SW480 (cell line): ENCODE data around the gene OPN1LW.
"Not testable (repeated sequence)": the region's sequence is repeated elsewhere in the genome, so short reads cannot be mapped to it uniquely, and the experiment has no call there.

Experiments used
- DNase-seq: peaks from one replicate; pipeline ENCODE4 v3.0.0-alpha.2; 2016; ENCODE audit warnings: low spot score

Gene OPN1LW

DNA sequence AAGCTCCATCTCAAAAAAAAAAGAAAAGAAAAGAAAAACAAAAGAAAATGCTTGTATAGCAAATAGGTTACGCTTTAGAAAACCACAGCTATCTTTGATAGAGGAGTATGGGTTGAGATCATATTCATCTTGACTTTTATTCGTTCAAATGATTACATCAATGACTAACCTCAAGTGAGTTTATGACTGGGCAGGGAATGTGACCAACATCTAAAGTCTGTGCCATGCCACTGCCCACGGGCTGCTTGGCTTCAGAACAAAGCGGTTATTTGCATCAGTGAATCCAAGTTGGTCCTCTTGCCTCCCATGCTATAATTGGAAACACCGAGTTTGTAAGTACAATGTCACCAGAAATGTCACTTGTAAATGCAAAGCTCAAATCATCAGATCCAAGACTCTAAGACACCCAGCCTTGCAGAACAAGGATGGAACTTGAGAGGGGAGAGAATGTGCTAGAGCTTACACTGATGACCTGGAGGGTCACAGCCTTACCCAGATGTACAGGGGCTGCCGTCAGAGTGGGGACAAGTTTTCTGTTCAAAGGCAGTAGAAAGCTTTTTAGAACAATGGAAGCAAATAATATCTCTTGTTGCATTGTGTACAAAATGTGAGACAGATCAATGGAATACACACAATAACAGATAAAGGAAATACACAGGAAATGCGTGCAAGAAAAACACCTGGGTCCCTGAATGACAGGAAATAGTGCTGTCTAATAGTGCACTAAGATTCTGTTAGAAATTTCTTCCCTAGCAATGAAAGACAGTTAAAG, 8.4 kb upstream of the OPN1LW start:
- DNase-seq = peak; percentile 49

DNA sequence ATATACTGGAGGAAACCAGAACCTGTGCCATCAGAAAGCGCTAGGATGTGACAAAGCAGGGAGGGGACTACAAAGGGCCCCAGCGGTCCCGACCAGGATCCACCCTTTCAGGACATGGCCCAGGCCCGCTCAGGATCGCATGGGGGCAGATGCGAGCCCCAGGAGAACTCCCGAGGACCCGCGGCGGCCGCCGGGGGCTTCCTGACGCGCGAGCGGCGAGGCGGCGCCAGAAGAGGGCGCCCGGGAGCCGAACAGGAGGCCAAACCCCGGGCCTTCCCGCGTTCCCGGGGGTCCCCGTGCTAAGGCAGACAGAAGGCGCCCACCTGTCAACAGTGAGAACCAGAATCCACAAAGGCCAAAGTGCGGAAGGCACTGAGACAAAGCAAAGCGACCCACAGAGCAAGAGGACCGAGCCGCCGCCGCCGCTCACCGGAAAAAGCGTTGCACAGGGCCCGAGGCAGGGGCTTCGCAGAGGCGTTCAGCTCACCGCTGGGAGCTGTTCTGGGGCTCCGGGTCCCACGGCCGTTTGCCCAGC, 7.3 kb upstream of the OPN1LW start:
- DNase-seq = peak; percentile 58

DNA sequence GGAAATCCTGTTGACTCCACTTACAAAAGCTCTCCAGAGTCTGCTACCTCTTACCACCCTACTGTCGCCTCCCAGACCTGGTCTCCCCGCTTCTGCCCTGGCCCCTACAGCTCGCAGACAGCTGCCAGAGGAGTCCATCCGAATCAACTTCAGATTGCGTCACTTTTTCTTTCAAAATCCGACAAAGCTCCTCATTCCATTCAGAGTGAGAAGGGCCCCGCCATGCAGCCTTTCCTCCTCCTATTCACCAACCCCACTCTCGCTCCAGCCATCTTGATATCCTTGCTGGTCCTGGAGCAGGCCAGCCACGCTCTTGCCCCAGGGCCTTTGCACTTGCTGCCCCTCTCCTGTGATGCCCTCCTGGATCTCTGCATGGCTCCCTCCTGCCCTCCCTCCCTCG, 5.2 kb upstream of the OPN1LW start:
- no peak for DNase-seq

DNA sequence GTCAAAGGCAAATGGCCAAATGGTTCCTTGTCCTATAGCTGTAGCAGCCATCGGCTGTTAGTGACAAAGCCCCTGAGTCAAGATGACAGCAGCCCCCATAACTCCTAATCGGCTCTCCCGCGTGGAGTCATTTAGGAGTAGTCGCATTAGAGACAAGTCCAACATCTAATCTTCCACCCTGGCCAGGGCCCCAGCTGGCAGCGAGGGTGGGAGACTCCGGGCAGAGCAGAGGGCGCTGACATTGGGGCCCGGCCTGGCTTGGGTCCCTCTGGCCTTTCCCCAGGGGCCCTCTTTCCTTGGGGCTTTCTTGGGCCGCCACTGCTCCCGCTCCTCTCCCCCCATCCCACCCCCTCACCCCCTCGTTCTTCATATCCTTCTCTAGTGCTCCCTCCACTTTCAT, 3.8 kb upstream of the OPN1LW start:
- DNase-seq = no peak

DNA sequence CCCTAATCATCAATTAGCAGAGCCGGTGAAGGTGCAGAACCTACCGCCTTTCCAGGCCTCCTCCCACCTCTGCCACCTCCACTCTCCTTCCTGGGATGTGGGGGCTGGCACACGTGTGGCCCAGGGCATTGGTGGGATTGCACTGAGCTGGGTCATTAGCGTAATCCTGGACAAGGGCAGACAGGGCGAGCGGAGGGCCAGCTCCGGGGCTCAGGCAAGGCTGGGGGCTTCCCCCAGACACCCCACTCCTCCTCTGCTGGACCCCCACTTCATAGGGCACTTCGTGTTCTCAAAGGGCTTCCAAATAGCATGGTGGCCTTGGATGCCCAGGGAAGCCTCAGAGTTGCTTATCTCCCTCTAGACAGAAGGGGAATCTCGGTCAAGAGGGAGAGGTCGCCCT, 3.3 kb upstream of the OPN1LW start:
- no peak for DNase-seq

DNA sequence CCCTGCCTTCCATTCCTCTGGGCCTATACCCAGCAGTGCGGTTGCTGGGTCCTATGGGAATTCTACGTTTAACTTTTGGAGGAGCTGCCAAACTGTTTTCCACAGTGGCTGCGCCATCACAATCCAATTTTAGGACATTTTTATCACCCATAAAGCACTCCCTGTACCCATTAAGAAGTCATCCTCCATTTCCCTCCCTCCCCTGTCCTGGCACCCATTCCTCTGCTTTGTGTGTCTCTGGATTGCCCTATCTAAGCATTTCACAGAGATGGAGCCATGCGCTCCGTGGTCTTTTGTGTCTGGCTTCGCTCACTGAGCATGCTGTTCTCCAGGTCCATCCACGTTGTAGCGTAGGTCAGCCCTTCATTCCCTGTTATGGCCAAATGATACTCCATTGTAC, 1.7 kb upstream of the OPN1LW start:
- DNase-seq = no peak

DNA sequence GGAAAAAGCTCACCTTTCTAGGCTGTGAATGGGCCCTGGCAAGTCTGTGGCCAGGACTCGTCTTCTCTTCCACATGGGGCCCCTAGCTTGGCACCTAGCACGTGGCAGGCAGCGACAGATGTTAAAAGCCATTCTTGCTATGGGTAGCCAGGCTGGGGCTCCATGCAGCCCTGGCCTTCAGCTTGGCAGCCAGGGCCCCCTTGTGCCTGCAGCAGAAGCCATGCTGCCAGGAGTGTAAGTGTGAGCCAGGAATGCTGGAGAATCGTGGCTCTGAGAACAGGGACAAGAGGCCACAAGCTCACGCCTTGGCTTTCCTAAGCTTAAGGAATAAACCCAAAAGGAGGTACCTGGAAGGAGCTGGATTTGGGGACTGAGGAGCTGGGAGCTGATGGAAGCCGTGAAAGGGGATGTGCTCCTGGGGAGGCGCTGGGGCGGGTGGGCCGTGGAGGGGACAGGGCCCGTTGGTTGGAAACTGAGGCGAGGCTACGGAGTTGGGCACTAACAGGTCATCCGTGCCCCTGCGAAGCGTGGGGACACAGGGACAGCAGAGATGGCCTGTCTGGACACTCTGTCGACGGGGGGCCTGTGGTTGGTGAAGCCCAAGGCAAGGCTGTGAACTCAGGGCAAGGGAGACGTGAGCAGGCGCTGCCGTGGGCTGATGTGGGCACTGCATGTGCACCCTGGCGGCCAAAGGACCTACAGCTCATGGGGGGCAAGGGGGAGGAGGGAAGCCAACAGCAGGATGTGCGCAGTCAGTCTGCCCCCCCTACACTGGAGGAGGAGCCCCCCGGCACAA, 895 bp upstream of the OPN1LW start:
- DNase-seq = no peak

DNA sequence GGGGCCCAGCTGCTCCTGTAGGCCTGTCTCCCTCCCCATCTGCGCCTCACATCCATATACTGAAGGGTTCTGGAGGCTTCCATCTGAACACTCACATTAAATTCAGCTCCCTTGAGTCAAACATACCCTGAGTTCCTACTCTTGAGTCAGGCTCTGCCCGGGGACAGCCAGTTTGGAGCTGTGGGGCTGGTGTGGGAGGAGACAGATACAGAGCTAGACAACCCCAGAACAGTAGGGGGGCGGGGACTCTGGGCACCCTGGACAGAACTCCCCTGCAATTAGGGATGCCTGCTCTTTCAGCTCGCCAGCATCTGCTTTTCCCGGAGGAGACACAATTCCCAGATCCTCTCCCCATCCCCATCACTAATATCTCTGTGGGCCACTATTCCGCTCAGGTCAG, 7.0 kb downstream of the OPN1LW start:
- DNase-seq = not testable (repeated sequence)

DNA sequence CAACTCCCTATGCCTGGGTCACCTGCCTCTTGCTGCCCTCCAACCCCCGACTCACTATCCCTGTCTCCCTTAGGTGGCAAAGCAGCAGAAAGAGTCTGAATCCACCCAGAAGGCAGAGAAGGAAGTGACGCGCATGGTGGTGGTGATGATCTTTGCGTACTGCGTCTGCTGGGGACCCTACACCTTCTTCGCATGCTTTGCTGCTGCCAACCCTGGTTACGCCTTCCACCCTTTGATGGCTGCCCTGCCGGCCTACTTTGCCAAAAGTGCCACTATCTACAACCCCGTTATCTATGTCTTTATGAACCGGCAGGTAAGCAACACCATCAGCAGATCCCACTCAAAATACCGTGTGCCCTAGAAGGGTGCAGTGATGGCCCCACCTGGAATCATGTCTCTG, 12.2 kb downstream of the OPN1LW start:
- DNase-seq = not testable (repeated sequence)

DNA sequence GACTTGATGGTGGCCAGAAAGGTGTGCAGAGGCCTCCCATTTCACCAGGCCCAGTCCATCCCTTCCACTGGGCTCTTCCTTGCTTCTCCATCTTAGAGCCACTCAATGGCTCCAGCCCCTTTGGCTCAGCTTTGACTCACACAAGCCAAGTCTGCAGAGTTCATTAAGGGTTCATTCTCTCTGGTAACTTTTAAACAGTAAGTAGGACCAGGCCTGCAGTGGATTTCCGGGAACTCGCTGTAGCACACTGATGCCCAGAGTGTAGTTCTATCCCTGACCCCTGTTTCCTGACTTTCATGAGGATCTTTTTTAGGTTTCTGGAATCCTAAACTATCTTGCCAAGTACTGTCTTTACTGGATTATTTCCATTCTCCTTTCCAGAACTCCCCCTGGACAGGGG, 13.2 kb downstream of the OPN1LW start:
- not testable (repeated sequence) for DNase-seq

DNA sequence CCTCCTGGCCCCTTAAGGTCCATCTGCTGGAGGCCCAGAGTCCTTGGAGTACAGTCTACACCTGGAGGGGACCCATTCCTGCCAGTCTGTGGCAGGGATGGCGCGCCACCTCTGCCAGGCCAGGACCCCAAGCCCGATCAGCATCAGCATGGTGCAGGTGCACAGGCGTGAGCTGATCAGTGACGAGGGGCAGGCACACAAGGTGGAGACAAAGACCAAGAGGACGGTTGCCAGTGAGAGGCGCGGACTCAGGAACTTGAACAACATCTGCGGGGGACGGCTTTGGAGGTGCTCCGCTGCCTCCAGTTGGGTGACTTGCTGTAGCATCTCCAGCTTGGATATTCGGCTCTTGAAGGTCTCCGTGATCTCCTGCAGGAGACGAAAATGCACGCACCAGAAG, 15.3 kb downstream of the OPN1LW start:
- DNase-seq = not testable (repeated sequence)

DNA sequence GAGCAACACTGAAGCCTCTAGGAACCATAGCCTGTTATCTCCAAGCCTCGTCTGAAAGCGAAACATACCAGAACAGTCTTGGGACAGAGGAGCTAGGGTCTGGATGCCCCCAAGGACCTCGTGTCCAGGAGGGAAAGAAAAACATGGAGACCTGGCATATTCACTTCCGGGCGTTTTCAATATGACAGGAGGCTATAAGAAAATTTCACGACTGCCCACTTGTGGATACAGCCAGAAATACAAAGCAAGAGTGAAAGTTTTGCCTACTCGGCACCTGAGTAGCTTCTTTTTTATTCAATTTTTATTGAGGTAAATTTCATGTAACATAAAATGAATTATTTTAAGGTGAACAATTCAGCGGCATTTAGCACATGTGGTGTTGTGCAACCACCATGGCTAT, 20.9 kb downstream of the OPN1LW start:
- not testable (repeated sequence) for DNase-seq

DNA sequence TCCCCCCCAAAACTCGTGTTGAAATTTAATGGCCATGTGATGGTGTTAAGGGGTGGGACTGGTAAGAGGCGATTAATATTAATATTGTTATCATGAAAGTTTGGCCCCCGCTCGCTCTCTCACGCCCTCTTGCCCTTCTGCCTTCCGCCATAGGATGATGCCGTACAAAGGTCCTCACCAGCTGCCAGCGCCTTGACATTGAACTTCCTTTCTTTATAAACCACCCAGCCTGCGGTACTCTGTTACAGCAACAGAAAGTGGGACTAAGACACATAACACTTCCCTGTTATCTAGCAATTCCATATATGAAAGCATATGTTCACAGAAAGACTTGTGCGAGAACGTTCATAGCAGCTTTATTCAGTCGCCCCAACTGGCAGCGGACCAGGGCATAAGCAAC, 24.3 kb downstream of the OPN1LW start:
- not testable (repeated sequence) for DNase-seq

DNA sequence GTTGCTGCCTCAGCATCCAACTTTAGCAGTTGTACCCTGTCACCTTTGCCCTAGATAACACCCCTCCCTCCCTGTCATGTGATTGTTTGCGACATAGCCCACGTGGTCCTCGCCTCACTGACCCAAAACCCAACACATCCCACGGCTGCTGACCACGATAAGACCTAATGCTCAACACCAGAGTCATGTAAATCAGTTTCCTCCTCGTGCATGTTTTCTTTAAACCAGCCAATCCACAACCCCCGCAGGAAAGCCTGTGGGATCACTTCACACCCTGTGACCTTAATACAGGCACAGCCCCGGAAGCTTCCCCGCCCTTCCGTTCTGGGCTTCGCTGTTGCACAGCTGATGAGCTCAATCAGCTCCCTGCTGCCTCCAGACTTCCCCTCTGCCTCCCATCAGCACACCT, 28.5 kb downstream of the OPN1LW start:
- not testable (repeated sequence) for DNase-seq

DNA sequence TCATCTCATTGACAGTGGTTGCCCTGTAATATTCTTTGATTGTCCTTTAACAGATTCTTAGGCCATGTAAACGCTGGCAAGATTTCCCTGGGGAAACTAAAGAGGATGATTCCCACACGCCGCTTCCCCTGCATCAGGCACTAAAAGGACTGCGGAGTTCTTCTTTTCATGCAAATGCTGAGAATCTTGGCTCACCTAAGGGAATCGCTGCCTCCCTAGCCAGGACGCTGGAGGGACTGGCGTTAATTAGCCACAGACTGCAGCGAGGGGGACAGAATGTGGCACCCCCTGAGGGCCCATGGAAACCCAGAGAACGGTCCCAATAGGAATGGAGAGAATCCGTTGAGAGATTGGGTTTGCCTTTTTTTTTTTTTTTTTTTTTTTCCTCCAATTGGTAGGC, 30.3 kb downstream of the OPN1LW start:
- DNase-seq = not testable (repeated sequence)

DNA sequence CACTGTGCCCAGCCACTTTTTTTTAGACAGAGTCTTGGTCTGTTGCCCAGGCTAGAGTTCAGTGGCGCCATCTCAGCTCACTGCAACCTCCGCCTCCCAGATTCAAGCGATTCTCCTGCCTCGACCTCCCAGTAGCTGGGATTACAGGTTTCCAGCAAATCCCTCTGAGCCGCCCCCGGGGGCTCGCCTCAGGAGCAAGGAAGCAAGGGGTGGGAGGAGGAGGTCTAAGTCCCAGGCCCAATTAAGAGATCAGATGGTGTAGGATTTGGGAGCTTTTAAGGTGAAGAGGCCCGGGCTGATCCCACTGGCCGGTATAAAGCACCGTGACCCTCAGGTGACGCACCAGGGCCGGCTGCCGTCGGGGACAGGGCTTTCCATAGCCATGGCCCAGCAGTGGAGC, 38.3 kb downstream of the OPN1LW start, which contains the start of gene OPN1MW:
TSS of gene OPN1MW (plus strand) at position 301 of the 400 bp plus-strand sequence. CDS start at position 383, 82 bp downstream.
- not testable (repeated sequence) for DNase-seq

DNA sequence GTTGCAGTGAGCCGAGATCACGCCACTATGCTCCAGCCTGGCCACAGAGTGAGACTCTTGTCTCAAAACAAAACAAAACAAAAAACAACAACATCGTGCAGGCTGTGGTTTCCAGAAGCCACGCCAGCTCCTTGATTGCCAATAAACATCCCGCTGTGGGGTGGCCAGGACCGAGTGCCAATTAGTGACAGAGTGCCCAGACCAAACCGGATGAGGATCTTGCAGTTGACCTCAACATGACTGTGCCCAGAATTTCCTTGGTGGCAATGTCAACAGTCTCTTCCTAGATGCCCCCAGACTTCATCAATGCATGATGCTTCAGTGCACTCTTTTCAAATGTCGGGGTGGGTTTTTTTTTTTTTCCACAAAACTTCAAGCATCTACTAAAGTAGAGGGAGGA, 39.8 kb downstream of the OPN1LW start:
- not testable (repeated sequence) for DNase-seq

DNA sequence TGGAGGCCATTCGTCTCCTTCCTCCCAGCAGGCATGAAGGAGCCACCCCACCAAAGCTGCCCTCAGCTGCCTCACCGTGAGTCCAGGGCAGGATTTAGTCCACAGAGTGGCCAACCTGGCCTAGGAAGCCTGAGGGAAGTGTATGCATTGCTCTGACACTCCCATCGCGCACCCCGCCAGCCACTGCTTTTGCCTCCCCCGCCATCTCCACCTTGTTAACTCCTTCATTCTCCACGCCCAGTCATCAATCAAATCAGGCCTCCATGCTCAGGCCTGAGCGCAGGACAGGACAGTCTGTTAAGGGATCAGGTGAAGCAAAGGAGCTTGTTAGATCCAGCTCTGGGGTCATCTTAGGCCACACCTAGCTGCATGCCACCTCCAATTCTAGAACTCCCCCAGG, 48.8 kb downstream of the OPN1LW start:
- not testable (repeated sequence) for DNase-seq

DNA sequence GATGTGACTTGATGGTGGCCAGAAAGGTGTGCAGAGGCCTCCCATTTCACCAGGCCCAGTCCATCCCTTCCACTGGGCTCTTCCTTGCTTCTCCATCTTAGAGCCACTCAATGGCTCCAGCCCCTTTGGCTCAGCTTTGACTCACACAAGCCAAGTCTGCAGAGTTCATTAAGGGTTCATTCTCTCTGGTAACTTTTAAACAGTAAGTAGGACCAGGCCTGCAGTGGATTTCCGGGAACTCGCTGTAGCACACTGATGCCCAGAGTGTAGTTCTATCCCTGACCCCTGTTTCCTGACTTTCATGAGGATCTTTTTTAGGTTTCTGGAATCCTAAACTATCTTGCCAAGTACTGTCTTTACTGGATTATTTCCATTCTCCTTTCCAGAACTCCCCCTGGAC, 50.3 kb downstream of the OPN1LW start:
- DNase-seq = not testable (repeated sequence)

DNA sequence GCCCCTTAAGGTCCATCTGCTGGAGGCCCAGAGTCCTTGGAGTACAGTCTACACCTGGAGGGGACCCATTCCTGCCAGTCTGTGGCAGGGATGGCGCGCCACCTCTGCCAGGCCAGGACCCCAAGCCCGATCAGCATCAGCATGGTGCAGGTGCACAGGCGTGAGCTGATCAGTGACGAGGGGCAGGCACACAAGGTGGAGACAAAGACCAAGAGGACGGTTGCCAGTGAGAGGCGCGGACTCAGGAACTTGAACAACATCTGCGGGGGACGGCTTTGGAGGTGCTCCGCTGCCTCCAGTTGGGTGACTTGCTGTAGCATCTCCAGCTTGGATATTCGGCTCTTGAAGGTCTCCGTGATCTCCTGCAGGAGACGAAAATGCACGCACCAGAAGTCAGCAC, 52.4 kb downstream of the OPN1LW start:
- not testable (repeated sequence) for DNase-seq
